Activated CD4-positive, alpha-beta T cell treated with anti-CD3 and anti-CD28 coated beads, Interleukin-2, amount 10 ng/mL, durations not matched to agents 7 days and 5 days (primary cell): ENCODE data around the gene SYNGR1. TPM values are rescaled to one million over a fixed set of nuclear protein-coding genes. Genes with fewer than 3 reads are reported as not detected.
A peak's percentile ranks its signal among the peaks of the same experiment; 100 is the strongest.
"Not testable (repeated sequence)": the region's sequence is repeated elsewhere in the genome, so short reads cannot be mapped to it uniquely, and the experiment has no call there.

Experiments
- CTCF ChIA-PET: fragments of 350-600 bp; sonication (Branson Sonifier 250); formaldehyde crosslinking; loops from one replicate; lab custom pipeline; 2021; ENCODE audit warnings: antibody characterized with exemption; lab: Charles Lee
- POLR2A ChIA-PET: fragments of 350-600 bp; sonication (Branson Sonifier 250); formaldehyde crosslinking; loops from one replicate; lab custom pipeline; 2021; ENCODE audit warnings: antibody characterized with exemption; lab: Charles Lee
- DNase-seq: peaks from one replicate; pipeline ENCODE4 v3.0.0-alpha.2; 2020
- H3K27ac Mint-ChIP-seq: one replicate; pipeline ENCODE4 v1.8.0; 2021; ENCODE audit warnings: mild to moderate bottlenecking, moderate library complexity, mixed read lengths
- H3K27me3 Mint-ChIP-seq: one replicate; pipeline ENCODE4 v1.8.0; 2021; ENCODE audit warnings: mixed read lengths
- H3K36me3 Mint-ChIP-seq: one replicate; pipeline ENCODE4 v1.8.0; 2021; ENCODE audit warnings: low read depth, mixed read lengths
- H3K4me1 Mint-ChIP-seq: one replicate; pipeline ENCODE4 v1.8.0; 2021; ENCODE audit warnings: mixed read lengths
- H3K4me3 Mint-ChIP-seq: one replicate; pipeline ENCODE4 v1.8.0; 2021; ENCODE audit warnings: mild to moderate bottlenecking, moderate library complexity, mixed read lengths
- H3K9me3 Mint-ChIP-seq: one replicate; pipeline ENCODE4 v1.8.0; 2021; ENCODE audit warnings: mixed read lengths
- total RNA-seq, 2 experiments: library from RNA; stranded (reverse); gene quantifications; one replicate each; pipeline ENCODE4 v1.2.3, GENCODE V29; 2021

The SYNGR1 gene
- total RNA-seq, 2 experiments from 2014 or later = 0.42 to 0.77 TPM

DNA sequence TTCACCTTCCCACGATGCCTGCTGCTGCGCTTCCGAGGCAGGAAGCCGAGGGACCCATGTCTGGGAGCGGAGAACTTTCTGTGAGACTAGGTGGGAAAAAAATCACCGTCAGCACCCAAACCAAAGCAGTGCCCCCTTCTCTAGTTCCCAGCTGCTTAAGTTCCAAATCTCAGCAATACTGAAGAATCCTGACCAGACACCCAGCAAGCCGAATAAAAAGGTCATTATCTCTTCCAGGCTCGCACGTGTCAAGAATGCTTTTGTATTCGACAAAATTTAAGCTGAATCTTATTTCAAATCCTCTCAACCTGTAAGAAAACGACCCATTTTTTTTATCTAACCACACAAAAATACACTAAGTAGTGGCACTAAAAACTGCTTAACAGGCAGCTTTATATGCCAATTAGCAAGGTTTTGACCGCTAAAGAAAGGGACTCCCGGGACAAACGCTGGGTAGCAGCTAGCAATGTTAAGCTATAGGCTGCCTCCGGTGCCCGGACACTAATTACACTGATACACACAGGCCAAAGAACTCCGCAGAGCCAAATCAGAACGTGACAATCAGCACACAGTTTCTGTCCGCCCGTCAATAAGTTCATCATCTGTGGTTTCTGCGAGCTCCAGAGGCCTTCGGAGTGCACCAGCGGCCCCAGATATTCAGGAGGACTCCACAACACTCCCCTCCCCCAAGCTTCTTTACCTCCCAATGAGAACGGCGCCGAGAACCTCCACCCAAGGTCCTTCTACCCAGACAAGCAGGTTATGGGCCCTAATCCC lies 31.1 kb upstream of the SYNGR1 start:
- Mint-ChIP-seq H3K9me3 (no peaks in the 10 kb centered on the region), H3K4me3 (peak overlapping the region; percentile 95), H3K4me1 (peaks cover 43% of the 10 kb centered on the region), H3K27me3 (no peaks in the 10 kb centered on the region), H3K36me3 (peaks cover 56% of the 10 kb centered on the region), H3K27ac (peak overlapping the region; percentile 100)
- POLR2A ChIA-PET = interaction anchor here (0.6 to 2.0 kb wide), 4 partner anchors 148 to 210 kb away, joined by 3 to 10 read pairs (median 5); partner anchors contain the start of gene ATF4
- DNase-seq = peak; percentile 49
- CTCF ChIA-PET = interaction anchor here (0.6 to 5.2 kb wide), 9 partner anchors 12 to 210 kb away, joined by 3 to 36 read pairs (median 4); partner anchors contain the start of gene TAB1

DNA sequence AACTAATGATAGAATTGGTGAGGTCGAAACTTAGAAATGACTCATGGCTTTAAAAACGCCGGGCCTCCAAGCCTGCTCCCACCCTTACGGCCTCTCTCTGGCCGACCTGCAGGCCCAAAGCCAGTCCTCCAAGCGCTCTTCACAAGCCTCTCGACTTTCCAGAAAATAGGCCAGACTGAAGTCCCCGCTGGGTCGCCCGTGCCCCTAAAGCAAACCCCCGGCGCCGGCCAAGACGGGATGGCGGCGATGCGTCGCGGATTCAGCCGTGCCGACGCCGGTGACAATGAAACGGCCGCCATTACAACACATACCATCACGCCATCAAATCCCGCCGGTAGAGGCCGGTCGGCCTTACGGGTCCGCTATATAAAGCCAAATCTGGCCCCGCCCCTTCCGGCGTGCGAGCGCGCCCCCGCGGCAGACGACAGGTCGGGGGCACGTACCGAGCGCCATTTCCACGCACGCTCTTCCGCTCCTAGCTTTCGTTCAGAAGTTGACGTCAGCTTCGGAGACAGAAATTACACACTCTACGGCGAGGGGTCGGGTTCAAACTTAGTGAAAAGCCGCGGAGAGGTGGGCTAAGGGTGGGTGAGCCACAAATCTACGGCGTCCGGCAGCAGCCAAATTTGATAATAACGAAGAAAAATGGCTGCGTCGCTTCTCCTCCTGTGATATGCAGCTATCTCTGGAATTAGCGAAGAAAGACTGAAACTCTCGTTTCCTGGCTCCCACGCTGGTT lies 30.3 kb upstream of the SYNGR1 start, which contains the start of gene RPL3:
Gene RPL3 (minus strand): TSS at position 340 of the 739 bp plus-strand sequence. CDS start 26 bp downstream, at position 314.
- CTCF ChIA-PET = interaction anchor here (0.6 to 5.2 kb wide), 12 partner anchors 12 to 545 kb away, joined by 3 to 36 read pairs (median 4); partner anchors contain the start of gene TAB1
- H3K4me1 Mint-ChIP-seq = peaks cover 43% of the 10 kb centered on the region
- POLR2A ChIA-PET = interaction anchor here (0.6 to 2.0 kb wide), 7 partner anchors 149 to 1661 kb away, joined by 3 to 10 read pairs (median 4); partner anchors contain the start of genes ATF4 and PDXP
- peak within 1 kb of the TSS; percentile 95 for H3K4me3 Mint-ChIP-seq
- no peaks in the 10 kb centered on the region for H3K9me3 Mint-ChIP-seq
- peak; percentile 96 for DNase-seq
- no peaks in the 10 kb centered on the region for H3K27me3 Mint-ChIP-seq
- peak within 1 kb of the TSS; percentile 100 for H3K27ac Mint-ChIP-seq
- peaks cover 49% of the 10 kb centered on the region for H3K36me3 Mint-ChIP-seq

GRCh38 chr22:39320616-39321029 lies 29.2 kb upstream of the SYNGR1 start:
- CTCF ChIA-PET = interaction anchor here (0.6 to 1.6 kb wide), 5 partner anchors 11 to 932 kb away, joined by 3 to 6 read pairs (median 3); no protein-coding TSS in a partner anchor
- H3K4me1 Mint-ChIP-seq = peaks cover 34% of the 10 kb centered on the region
- peaks cover 38% of the 10 kb centered on the region for H3K36me3 Mint-ChIP-seq
- not testable (repeated sequence) for H3K9me3 Mint-ChIP-seq, H3K27me3 Mint-ChIP-seq, DNase-seq
- H3K4me3 Mint-ChIP-seq = peak overlapping the region; percentile 95
- POLR2A ChIA-PET = interaction anchor here (1.2 kb wide), 1 partner anchor 172 kb away, joined by 3 read pairs; no protein-coding TSS in a partner anchor
- peak overlapping the region; percentile 100 for H3K27ac Mint-ChIP-seq

DNA sequence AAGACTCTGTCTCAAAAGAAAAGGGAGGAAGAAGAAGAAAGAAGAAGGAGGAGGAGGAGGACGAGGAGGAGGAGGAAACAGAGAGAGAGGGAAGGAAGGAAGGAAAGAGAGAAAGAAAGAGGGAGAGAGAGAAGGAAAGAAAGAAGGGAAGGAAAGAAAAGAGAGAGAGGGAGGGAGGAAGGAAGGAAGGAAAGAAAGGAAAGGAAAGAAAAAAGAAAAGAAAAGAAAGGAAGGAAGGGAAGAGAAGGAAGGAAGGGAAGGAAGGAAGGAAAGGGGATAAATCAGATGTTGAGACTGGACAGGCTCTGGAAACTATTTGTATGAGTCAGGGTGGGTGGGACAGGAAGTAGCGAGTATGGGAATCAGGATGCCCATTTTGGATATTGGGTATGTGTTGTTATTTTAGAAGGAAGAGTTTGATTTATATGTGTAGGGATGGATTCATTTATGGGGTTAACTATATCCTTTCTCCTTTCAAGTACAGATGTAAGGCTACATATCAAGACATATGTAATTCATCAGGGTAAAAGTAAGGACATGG lies 24.3 kb upstream of the SYNGR1 start:
- H3K27me3 Mint-ChIP-seq = peaks cover 9% of the 10 kb centered on the region
- DNase-seq = no peak
- no peak overlapping the region for H3K27ac Mint-ChIP-seq
- ChIA-PET POLR2A (no interaction called here), CTCF (no interaction called here)
- H3K4me1 Mint-ChIP-seq = peaks cover 3% of the 10 kb centered on the region
- no peaks in the 10 kb centered on the region for H3K9me3 Mint-ChIP-seq
- no peaks in the 10 kb centered on the region for H3K36me3 Mint-ChIP-seq
- no peak overlapping the region for H3K4me3 Mint-ChIP-seq

GRCh38 chr22:39327995-39328754 lies 21.6 kb upstream of the SYNGR1 start:
- H3K27ac Mint-ChIP-seq = no peak overlapping the region
- H3K9me3 Mint-ChIP-seq = no peaks in the 10 kb centered on the region
- DNase-seq = no peak
- H3K4me3 Mint-ChIP-seq = no peak overlapping the region
- H3K36me3 Mint-ChIP-seq = no peaks in the 10 kb centered on the region
- peaks cover 15% of the 10 kb centered on the region for H3K4me1 Mint-ChIP-seq
- POLR2A ChIA-PET = no interaction called here
- CTCF ChIA-PET = interaction anchor here (1.2 to 1.9 kb wide), 2 partner anchors 11 to 21 kb away, joined by 3 to 7 read pairs; no protein-coding TSS in a partner anchor
- H3K27me3 Mint-ChIP-seq = peaks cover 9% of the 10 kb centered on the region

- H3K36me3 Mint-ChIP-seq, H3K27me3 Mint-ChIP-seq, POLR2A ChIA-PET, H3K4me3 Mint-ChIP-seq, DNase-seq, H3K9me3 Mint-ChIP-seq, H3K27ac Mint-ChIP-seq: not testable (repeated sequence)
- peaks cover 15% of the 10 kb centered on the region for H3K4me1 Mint-ChIP-seq
- CTCF ChIA-PET = interaction anchor here (1.0 to 3.5 kb wide), 5 partner anchors 11 to 69 kb away, joined by 3 to 14 read pairs (median 3); partner anchors contain the start of genes RPL3 and TAB1
Measured at GRCh38 chr22:39330553-39330952, 19.2 kb upstream of the SYNGR1 start.

DNA sequence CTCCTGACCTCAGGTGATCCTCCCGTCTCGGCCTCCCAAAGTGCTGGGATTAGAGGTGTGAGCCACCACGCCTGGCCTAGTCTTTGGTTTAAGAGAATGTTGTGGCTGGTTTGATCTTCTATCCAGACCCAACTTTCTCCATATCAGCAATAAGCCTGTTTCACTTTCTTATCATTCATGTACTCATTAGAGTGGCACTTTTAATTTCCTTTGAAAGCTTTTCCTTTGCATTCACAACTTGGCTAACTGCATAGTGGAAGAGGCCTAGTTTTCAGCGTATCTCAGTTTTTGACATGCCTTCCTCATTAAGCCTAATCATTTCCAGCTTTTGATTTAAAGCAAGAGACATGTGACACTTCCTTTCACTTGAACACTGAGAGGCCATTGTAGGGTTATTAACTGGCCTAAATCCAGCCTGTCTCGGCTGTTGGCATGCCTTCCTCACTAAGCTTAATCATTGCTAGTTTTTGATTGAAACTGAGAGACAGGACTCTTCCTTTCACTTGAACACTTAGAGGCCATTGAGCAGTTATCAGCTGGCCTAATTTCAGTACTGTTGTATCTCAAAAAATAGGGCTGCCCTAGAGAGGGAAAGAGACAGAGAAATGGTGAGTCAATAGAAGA lies 17.2 kb upstream of the SYNGR1 start:
- Mint-ChIP-seq H3K27ac (no peak overlapping the region), H3K4me3 (no peak overlapping the region), H3K27me3 (no peaks in the 10 kb centered on the region), H3K9me3 (no peaks in the 10 kb centered on the region), H3K4me1 (peaks cover 15% of the 10 kb centered on the region), H3K36me3 (no peaks in the 10 kb centered on the region)
- no peak for DNase-seq
- CTCF ChIA-PET = interaction anchor here (1.0 to 3.5 kb wide), 3 partner anchors 10 to 34 kb away, joined by 3 to 14 read pairs (median 3); no protein-coding TSS in a partner anchor
- POLR2A ChIA-PET = interaction anchor here (0.6 kb wide), 1 partner anchor 13 kb away, joined by 5 read pairs; no protein-coding TSS in a partner anchor

DNA sequence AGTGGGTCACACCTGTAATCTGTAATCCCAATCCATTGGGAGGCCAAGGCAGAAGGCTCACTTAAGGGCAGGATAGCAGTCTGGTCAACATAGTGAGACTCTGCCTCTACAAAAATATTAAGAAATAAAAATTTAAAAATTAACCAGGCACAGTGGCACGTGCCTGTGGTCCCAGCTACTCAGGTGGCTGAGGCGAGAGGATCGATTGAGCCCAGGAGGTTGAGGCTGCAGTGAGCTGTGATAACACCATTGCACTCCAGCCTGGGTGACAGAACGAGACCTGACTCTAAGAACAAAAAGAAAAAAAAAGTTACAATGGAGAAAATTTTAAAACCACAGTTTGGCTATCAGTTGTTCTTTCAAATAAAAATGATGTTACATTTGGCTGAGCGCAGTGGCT lies 13.4 kb upstream of the SYNGR1 start:
- ChIA-PET POLR2A (no interaction called here), CTCF (interaction anchor here (0.6 kb wide), 1 partner anchor 927 kb away, joined by 3 read pairs; no protein-coding TSS in a partner anchor)
- no peak for DNase-seq
- H3K4me3 Mint-ChIP-seq = no peak overlapping the region
- H3K9me3 Mint-ChIP-seq = no peaks in the 10 kb centered on the region
- H3K4me1 Mint-ChIP-seq = peaks cover 11% of the 10 kb centered on the region
- no peaks in the 10 kb centered on the region for H3K36me3 Mint-ChIP-seq
- H3K27me3 Mint-ChIP-seq = peaks cover 8% of the 10 kb centered on the region
- H3K27ac Mint-ChIP-seq = no peak overlapping the region

- H3K9me3 Mint-ChIP-seq, H3K4me1 Mint-ChIP-seq, H3K4me3 Mint-ChIP-seq, DNase-seq, H3K27ac Mint-ChIP-seq, POLR2A ChIA-PET, H3K36me3 Mint-ChIP-seq: not testable (repeated sequence)
- H3K27me3 Mint-ChIP-seq = peaks cover 16% of the 10 kb centered on the region
- CTCF ChIA-PET = interaction anchor here (0.6 to 1.4 kb wide), 3 partner anchors 60 to 189 kb away, joined by 4 to 6 read pairs (median 4); partner anchors contain the start of gene TAB1
Measured at GRCh38 chr22:39339775-39340174, 10.0 kb upstream of the SYNGR1 start.

- no peak for DNase-seq
- H3K4me3 Mint-ChIP-seq = no peak overlapping the region
- H3K36me3 Mint-ChIP-seq = no peaks in the 10 kb centered on the region
- no peaks in the 10 kb centered on the region for H3K9me3 Mint-ChIP-seq
- ChIA-PET CTCF (interaction anchor here (1.0 to 1.8 kb wide), 3 partner anchors 10 to 159 kb away, joined by 3 to 5 read pairs (median 5); no protein-coding TSS in a partner anchor), POLR2A (no interaction called here)
- peaks cover 3% of the 10 kb centered on the region for H3K4me1 Mint-ChIP-seq
- H3K27ac Mint-ChIP-seq = no peak overlapping the region
- peaks cover 16% of the 10 kb centered on the region for H3K27me3 Mint-ChIP-seq
Measured at GRCh38 chr22:39341179-39341578, 8.6 kb upstream of the SYNGR1 start.
